ENCODE data around the gene TMEM59L. TPM values are rescaled to one million over a fixed set of nuclear protein-coding genes. Genes with fewer than 3 reads are reported as not detected.

Gene TMEM59L
- total RNA-seq, 1 donor from 2014 or later: 0.23 TPM

DNA sequence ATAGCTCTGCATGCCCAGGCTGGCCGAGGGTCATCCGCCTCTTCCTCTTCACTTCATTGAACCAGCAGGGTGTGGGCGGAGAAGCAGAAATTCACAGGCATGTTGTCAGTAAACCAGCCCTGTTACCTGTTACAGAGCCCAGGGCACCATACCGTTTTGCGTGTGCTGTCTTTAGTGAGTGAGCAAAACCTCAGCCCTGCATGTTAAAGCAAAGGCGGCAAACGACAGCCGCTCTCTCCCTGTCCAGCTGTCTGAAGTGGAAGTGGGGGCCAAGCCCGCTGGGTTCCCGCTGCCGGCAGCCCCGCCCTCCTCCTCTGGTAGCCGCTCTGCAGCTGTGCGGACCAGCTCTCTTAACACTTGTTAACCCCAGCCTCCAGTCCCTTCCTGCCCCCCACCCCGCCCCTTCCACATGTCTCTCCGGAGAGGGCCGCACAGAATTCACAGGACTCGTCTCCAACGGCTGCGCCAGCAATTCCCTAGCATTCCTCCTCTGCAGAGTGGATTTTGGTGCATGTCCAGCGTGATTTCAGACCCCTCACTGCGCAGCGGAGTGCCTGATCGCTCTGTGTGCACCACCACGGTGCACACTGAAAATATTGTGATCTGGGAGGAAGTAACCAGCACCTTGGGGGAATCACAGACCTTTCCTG is 36.8 kb downstream of the TMEM59L start:
- TF ChIP-seq, protein P1, sequence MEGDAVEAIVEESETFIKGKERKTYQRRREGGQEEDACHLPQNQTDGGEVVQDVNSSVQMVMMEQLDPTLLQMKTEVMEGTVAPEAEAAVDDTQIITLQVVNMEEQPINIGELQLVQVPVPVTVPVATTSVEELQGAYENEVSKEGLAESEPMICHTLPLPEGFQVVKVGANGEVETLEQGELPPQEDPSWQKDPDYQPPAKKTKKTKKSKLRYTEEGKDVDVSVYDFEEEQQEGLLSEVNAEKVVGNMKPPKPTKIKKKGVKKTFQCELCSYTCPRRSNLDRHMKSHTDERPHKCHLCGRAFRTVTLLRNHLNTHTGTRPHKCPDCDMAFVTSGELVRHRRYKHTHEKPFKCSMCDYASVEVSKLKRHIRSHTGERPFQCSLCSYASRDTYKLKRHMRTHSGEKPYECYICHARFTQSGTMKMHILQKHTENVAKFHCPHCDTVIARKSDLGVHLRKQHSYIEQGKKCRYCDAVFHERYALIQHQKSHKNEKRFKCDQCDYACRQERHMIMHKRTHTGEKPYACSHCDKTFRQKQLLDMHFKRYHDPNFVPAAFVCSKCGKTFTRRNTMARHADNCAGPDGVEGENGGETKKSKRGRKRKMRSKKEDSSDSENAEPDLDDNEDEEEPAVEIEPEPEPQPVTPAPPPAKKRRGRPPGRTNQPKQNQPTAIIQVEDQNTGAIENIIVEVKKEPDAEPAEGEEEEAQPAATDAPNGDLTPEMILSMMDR (conservative IDR thresholded peaks at IDR 0.05; ENCODE audit: low read depth, low read length): no peak
- no peak for DNase-seq (ENCODE audit: low read depth)
- H3K4me3 ChIP-seq (ENCODE audit: low read depth, low read length): no peak overlapping the region

DNA sequence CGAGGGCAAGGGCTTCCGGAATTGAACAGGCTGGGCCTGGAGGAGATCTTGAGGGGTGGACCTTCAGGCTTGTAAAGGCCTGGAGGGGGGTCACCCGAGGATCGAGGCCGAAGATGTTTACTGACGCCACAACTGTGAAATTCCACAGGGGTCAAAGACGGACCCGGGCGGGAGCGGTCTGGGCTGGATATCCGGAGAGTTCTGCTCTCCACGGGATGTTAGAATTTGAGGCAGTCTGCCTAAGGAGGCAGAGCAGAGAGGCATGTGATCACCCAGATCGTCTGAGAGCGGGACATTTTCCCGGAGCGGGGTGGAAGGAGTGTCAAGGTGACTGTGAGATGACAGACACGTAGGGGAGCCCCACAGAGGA is 37.3 kb downstream of the TMEM59L start:
- H3K4me3 ChIP-seq (ENCODE audit: low read depth, low read length): no peak overlapping the region
- TF ChIP-seq, protein P1 (conservative IDR thresholded peaks at IDR 0.05; ENCODE audit: low read depth, low read length): no peak

DNA sequence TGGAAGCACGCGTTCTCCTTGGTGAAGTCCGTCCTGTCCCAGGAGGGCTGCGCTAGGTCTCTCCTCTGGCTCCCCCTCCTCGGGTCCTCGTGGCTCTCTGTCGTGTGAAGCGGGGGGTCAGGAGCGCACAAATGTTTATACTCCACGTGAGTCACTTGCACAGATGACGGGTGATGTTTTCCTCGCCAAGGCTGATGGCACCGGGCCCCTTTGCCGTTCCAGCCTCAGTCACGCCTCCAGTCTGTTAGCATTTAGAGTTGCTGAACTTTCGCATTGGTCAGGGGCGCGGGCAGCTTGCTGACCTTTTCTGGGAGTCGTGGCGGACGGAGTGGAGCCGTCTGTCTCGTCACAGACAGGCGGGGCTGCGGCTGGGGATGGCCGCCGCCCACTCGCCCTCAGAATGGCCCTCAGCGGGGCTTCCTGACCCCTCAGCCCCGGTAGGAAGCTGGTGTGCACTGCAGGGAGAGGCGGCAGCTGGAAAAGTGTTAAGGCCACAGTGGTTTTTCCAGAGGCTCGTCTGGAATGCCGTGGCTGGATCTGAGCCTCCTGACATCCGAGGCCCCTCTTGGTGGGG is 37.9 kb downstream of the TMEM59L start:
- H3K4me3 ChIP-seq (ENCODE audit: low read depth, low read length): no peak overlapping the region
- DNase-seq (ENCODE audit: low read depth): no peak
- TF ChIP-seq, protein P1 (conservative IDR thresholded peaks at IDR 0.05; ENCODE audit: low read depth, low read length): no peak

More for the DNA sequence above, 37.3 kb downstream of the TMEM59L start:
- DNase-seq (ENCODE audit: low read depth): no peak

DNA sequence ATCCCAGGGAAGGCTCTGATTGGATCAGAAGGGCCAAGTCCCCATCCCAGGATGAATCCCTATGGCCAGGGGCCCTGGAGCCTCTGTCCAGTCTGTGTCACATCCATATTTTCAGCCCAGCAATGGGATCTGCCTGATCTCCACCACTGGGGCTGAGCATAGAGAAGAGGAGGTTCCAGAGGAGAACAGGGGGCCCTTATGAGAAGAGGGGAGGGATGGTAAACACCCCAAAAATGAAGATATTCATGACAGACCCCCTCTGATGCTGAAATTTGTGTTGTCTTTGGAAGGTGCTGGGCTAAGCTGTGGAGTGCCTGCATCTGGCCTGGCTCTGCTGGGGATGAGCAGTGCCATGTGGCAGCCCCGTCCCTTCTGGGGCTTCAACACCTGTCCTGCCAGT is 38.6 kb downstream of the TMEM59L start:
- TF ChIP-seq, protein P1 (conservative IDR thresholded peaks at IDR 0.05; ENCODE audit: low read depth, low read length): no peak
- no peak overlapping the region for H3K4me3 ChIP-seq (ENCODE audit: low read depth, low read length)
- DNase-seq (ENCODE audit: low read depth): no peak

DNA sequence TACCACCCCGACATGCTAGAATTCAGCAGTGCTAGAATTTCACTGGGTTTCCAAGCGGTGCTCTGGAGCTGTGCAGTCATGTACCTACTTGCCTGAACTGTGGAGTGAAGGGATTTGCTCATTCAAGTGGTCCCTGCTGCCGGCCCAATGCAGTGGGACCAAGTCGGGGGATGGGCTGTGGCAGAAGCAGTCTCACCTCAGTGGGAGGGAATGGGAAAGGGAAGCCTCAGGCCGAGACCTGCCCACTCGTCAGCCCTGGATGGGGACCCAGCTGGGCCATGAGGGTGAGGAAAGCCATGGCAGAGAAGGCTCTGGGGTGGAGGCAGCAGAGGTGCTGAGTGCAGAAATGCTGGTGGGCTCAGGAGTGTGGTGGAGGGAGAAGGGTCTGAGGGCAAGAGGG is 39.1 kb downstream of the TMEM59L start:
- TF ChIP-seq, protein P1 (conservative IDR thresholded peaks at IDR 0.05; ENCODE audit: low read depth, low read length): no peak
- no peak for DNase-seq (ENCODE audit: low read depth)
- no peak overlapping the region for H3K4me3 ChIP-seq (ENCODE audit: low read depth, low read length)

DNA sequence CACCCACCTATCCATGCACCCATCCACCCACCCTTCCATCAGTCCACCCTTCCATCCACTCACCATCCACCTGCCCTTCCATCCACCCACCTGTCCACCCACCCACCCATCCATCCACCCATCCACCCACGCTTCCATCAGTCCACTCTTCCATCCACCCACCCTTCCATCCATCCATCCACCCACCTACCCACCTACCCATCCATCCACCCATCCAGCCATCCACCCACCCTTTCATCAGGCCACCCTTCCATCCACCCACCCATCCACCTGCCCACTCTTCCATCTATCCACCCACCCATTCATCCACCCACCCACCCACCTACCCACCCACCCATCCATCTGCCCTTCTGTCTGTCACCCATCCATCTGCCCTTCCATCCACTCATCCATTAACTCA is 41.2 kb downstream of the TMEM59L start:
- no peak for DNase-seq (ENCODE audit: low read depth)
- H3K4me3 ChIP-seq (ENCODE audit: low read depth, low read length): no peak overlapping the region
- TF ChIP-seq, protein P1 (conservative IDR thresholded peaks at IDR 0.05; ENCODE audit: low read depth, low read length): no peak

DNA sequence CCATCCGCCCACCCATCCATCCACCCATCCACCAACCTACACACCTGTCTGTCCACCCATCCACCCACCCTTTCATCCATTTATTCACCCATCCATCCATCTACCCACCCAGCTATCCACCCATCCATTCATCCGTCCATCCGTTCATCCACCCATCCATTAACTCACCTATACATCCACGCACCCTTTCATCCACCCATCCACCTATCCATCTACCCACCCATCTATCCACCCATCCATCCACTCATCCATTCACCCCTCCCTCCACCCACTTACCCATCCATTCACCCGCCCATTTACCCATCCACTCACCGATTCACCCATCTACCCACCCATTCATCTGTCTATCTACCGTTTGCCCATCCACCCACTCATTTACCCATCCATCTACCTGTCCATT is 41.8 kb downstream of the TMEM59L start:
- TF ChIP-seq, protein P1 (conservative IDR thresholded peaks at IDR 0.05; ENCODE audit: low read depth, low read length): no peak
- H3K4me3 ChIP-seq (ENCODE audit: low read depth, low read length): no peak overlapping the region

More for the DNA sequence above, 41.8 kb downstream of the TMEM59L start:
- no peak for DNase-seq (ENCODE audit: low read depth)
